Measurements from ENCODE around the gene TCEAL9.
"Not testable (repeated sequence)": the region's sequence is repeated elsewhere in the genome, so short reads cannot be mapped to it uniquely, and the experiment has no call there.

Gene TCEAL9

GRCh38 chrX:103356130-103356798 is at the start of gene TCEAL9:
Gene TCEAL9, plus strand, starts transcription at chrX:103356506. Its CDS starts 1,179 bp downstream, at chrX:103357685.
- DNase-seq = peak; percentile 44

- no peak for DNase-seq
Measured at GRCh38 chrX:103309860-103310554, 46.3 kb upstream of the TCEAL9 start.

- peak; percentile 81 for DNase-seq
Measured at GRCh38 chrX:103310555-103311398, 45.5 kb upstream of the TCEAL9 start, which contains the start of gene BEX2. Gene BEX2, minus strand, starts transcription at chrX:103310990. Its CDS starts 1,014 bp downstream, at chrX:103309976.

GRCh38 chrX:103311399-103311780 is 44.9 kb upstream of the TCEAL9 start:
- DNase-seq = no peak

GRCh38 chrX:103329991-103330390 is 26.3 kb upstream of the TCEAL9 start, which contains the start of gene TCEAL7:
Gene TCEAL7, plus strand, starts transcription at chrX:103330239. Its CDS starts 1,165 bp downstream, at chrX:103331404.
- DNase-seq = peak; percentile 82

GRCh38 chrX:103330681-103331288 is 25.5 kb upstream of the TCEAL9 start:
- peak; percentile 8 for DNase-seq

GRCh38 chrX:103338663-103339062 is 17.6 kb upstream of the TCEAL9 start:
- peak; percentile 5 for DNase-seq

GRCh38 chrX:103343105-103343504 is 13.2 kb upstream of the TCEAL9 start:
- peak; percentile 9 for DNase-seq

- no peak for DNase-seq
Measured at GRCh38 chrX:103344606-103345005, 11.7 kb upstream of the TCEAL9 start.

GRCh38 chrX:103347682-103348397 is 8.5 kb upstream of the TCEAL9 start:
- no peak for DNase-seq

- no peak for DNase-seq
Measured at GRCh38 chrX:103356858-103357257, 552 bp downstream of the TCEAL9 start.

- DNase-seq = no peak
Measured at GRCh38 chrX:103357871-103358270, 1.6 kb downstream of the TCEAL9 start.

GRCh38 chrX:103359605-103360004 is 3.3 kb downstream of the TCEAL9 start:
- not testable (repeated sequence) for DNase-seq

- DNase-seq = no peak
Measured at GRCh38 chrX:103360092-103360491, 3.8 kb downstream of the TCEAL9 start.

- DNase-seq = no peak
Measured at GRCh38 chrX:103360916-103361315, 4.6 kb downstream of the TCEAL9 start.

GRCh38 chrX:103361798-103362197 is 5.5 kb downstream of the TCEAL9 start:
- DNase-seq = no peak

- DNase-seq = no peak
Measured at GRCh38 chrX:103362474-103362873, 6.2 kb downstream of the TCEAL9 start.

- DNase-seq = no peak
Measured at GRCh38 chrX:103363046-103363445, 6.7 kb downstream of the TCEAL9 start.

GRCh38 chrX:103367502-103367901 is 11.2 kb downstream of the TCEAL9 start:
- DNase-seq = no peak

GRCh38 chrX:103369479-103369878 is 13.2 kb downstream of the TCEAL9 start:
- no peak for DNase-seq

GRCh38 chrX:103372886-103373285 is 16.6 kb downstream of the TCEAL9 start:
- DNase-seq = no peak

GRCh38 chrX:103373581-103373980 is 17.3 kb downstream of the TCEAL9 start:
- no peak for DNase-seq
